HG03571 (cell line): ENCODE data around the gene KIF3C.
"Not testable (repeated sequence)": the region's sequence is repeated elsewhere in the genome, so short reads cannot be mapped to it uniquely, and the experiment has no call there.

Source experiments
- ATAC-seq: cut with Tn5 transposase; IDR thresholded peaks from one replicate; pipeline ENCODE4 v1.9.1; 2021; ENCODE audit not compliant: unreplicated experiment

KIF3C gene

GRCh38 chr2:25920786-25921415 is 61.4 kb downstream of the KIF3C start:
- ATAC-seq, result no peak

- ATAC-seq, result no peak
Observed at GRCh38 chr2:25920336-25920735, 62.0 kb downstream of the KIF3C start.

GRCh38 chr2:25917832-25918231 is 64.5 kb downstream of the KIF3C start:
- no peak for ATAC-seq

GRCh38 chr2:25917411-25917810 is 64.9 kb downstream of the KIF3C start:
- ATAC-seq, result not testable (repeated sequence)

DNA sequence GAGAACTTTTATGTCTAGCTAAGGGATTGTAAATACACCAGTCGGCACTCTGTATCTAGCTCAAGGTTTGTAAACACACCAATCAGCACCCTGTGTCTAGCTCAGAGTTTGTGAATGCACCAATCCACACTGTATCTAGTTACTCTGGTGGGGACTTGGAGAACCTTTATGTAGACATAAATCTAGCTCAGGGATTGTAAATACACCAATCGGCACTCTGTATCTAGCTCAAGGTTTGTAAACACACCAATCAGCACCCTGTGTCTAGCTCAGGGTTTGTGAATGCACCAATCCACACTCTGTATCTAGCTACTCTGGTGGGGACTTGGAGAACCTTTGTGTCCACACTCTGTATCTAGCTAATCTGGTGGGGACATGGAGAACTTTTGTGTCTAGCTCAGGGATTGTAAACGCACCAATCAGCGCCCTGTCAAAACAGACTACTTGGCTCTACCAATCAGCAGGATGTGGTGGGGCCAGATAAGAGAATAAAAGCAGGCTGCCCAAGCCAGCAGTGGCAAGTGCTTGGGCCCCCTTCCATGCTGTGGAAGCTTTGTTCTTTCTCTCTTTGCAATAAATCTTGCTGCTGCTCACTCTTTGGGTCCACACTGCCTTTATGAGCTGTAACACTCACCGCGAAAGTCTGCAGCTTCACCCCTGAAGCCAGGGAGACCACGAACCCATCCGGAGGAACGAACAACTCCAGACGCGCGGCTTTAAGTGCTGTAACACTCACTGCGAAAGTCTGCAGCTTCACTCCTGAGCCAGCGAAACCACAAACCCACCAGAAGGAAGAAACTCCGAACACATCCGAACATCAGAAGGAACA is 66.1 kb downstream of the KIF3C start:
- not testable (repeated sequence) for ATAC-seq

DNA sequence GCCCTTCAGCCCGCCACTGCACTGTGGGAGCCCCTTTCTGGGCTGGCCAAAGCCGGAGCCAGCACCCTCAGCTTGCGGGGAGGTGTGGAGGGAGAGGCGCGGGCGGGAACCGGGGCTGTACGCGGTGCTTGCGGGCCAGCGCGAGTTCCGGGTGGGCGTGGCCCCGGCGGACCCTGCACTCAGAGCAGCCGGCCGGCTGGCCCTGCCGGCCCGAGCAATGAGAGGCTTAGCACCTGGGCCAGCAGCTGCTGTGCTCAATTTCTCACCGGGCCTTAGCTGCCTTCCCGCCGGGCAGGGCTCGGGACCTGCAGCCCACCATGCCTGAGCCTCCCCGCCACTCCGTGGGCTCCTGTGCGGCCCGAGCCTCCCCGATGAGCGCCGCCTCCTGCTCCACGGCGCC is 66.9 kb downstream of the KIF3C start:
- not testable (repeated sequence) for ATAC-seq

DNA sequence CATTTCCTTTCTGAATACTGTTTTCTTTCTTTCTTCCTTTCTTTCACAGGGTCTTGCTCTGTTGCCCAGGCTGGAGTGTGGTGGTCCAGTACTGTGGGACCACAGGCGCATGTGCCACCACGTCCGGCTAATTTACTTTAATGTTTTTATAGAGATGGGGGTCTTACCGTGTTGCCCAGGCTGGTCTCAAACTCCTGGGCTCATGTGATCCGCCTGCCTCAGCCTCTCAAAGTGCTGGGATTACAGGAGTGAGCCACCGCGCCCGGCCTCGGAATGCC is 68.7 kb downstream of the KIF3C start:
- not testable (repeated sequence) for ATAC-seq

GRCh38 chr2:25912851-25913695 is 69.2 kb downstream of the KIF3C start:
- no peak for ATAC-seq

GRCh38 chr2:25909574-25909973 is 72.7 kb downstream of the KIF3C start:
- ATAC-seq, result not testable (repeated sequence)

GRCh38 chr2:25905126-25905525 is 77.2 kb downstream of the KIF3C start:
- ATAC-seq, result no peak

GRCh38 chr2:25903216-25903776 is 79.0 kb downstream of the KIF3C start:
- ATAC-seq, result no peak

DNA sequence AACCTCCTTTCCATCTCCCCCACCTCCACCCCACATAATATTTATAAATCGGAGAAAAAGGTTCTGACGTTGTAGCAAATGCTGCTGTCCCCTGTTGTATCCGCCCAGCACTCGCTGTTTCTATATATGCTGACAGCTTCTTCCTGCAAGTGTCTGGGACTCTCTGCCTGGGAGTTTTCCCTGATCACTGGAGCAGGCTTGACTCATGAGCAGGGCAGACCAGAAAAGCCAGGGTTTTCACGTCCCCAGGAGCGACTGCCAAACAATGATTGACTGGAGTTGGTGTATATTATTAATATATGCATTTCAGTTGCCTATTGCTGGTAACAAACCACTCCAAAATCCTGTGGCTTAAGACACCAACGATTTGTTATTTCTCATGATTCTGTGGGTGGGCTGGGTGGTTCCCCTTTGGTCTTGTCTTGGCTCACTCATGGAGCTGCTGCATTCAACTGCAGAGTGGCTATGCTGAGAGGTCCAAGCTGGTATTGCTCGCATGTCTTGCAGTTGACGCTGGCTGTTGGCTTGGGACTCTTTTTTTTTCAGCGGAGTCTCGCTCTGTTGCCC is 82.8 kb downstream of the KIF3C start:
- ATAC-seq, result no peak

- ATAC-seq, result no peak
Observed at GRCh38 chr2:25897506-25897905, 84.8 kb downstream of the KIF3C start.

DNA sequence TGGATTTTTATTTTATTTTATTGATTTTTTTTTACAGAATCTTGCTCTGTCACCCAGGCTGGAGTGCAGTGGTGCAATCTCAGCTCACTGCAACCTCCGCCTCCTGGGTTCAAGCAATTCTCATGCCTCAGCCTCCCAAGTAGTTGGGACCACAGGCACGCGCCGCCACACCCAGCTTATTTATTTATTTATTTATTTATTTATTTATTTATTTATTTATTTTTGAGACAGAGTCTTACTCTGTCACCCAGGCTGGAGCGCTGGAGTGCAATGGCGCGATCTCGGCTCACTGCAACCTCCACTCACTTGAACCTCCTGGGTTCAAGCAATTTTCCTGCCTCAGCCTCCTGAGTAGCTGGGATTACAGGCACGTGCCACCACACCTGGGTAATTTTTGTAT is 86.0 kb downstream of the KIF3C start:
- not testable (repeated sequence) for ATAC-seq

GRCh38 chr2:25895610-25896009 is 86.7 kb downstream of the KIF3C start:
- no peak for ATAC-seq

GRCh38 chr2:25895018-25895417 is 87.3 kb downstream of the KIF3C start:
- ATAC-seq, result no peak

GRCh38 chr2:25894135-25894830 is 88.0 kb downstream of the KIF3C start:
- ATAC-seq, result no peak

DNA sequence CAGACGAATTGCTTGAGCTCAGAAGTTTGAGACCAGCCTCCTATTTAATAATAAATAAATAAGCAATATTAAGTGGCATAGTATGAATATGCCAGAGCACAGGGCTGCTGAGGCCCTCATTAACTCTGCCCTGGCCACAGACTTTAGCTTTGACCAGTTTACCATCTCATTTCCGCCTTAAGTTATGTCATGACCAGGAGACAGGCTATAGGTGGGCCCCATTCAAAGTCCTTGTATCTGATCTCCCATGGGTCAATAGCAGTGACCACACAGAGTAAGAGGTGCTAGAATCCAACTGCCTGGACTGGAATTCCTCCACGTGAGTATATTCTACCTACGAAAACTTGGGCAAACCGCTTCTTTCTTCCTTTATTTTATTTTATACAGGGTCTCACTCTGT is 90.6 kb downstream of the KIF3C start:
- no peak for ATAC-seq

GRCh38 chr2:25887624-25888242 is 94.6 kb downstream of the KIF3C start:
- ATAC-seq, result no peak

DNA sequence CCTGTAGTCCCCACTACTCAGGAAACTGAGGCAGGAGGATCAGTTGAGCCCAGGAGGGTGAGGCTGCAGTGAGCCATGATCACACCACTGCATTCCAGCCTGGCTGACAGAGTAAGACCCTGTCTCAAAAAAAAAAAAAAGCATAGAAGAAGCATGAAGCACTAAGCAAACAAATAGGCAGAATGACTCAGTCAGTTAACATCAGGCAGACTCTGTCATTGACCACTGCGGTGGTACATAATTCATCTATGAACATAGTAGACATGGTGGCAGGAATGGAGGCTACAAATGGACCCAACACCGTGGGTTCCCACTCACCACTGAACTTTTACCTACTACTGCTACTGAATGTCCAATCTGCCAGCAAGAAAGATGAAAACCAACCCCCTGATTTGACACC is 96.4 kb downstream of the KIF3C start:
- no peak for ATAC-seq
